Measurements from ENCODE around the gene LUZP2.

The LUZP2 gene

GRCh38 chr11:24805671-24806070 lies 308.8 kb downstream of the LUZP2 start:
- ChIA-PET CTCF (interaction anchor here (1.2 kb wide), 1 partner anchor 10 kb away, joined by 3 read pairs; no protein-coding TSS in a partner anchor), POLR2A (no interaction called here)
- Histone ChIP-seq H3K9me3 (ENCODE audit: control extremely low read depth in 1 of 5, control insufficient read depth in 4 of 5, insufficient read depth in 2 of 5, low read depth in 1 of 5, low read length in 4 of 5) (no peaks in the 10 kb centered on the region), H3K36me3 (ENCODE audit: control insufficient read depth in 4 of 4, insufficient read depth in 4 of 4, low read length in 3 of 4) (no peaks in the 10 kb centered on the region), H3K4me3 (ENCODE audit: control insufficient read depth in 1 of 7, extremely low read depth in 1 of 7, insufficient read depth in 4 of 7, low read depth in 2 of 7, low read length in 6 of 7) (no peak overlapping the region), H3K27me3 (replicated peaks in 2 of 5; ENCODE audit: control insufficient read depth in 4 of 5, insufficient read depth in 5 of 5, low read length in 4 of 5) (no peaks in the 10 kb centered on the region), H3K27ac (ENCODE audit: insufficient read depth in 1 of 2, low read depth in 1 of 2, low read length in 2 of 2, poor library complexity in 1 of 2, severe bottlenecking in 2 of 2) (no peak overlapping the region), H3K4me1 (ENCODE audit: control extremely low read depth in 1 of 4, control insufficient read depth in 4 of 4, insufficient read depth in 4 of 4, low read length in 3 of 4) (no peaks in the 10 kb centered on the region)
- WGBS (ENCODE audit: insufficient coverage), result 100% methylated on average over 2 of the region's 2 CpGs
- no peak for DNase-seq

GRCh38 chr11:24808173-24808572 lies 311.3 kb downstream of the LUZP2 start:
- Histone ChIP-seq H3K36me3 (ENCODE audit: control insufficient read depth in 4 of 4, insufficient read depth in 4 of 4, low read length in 3 of 4) (no peaks in the 10 kb centered on the region), H3K27me3 (replicated peaks in 2 of 5; ENCODE audit: control insufficient read depth in 4 of 5, insufficient read depth in 5 of 5, low read length in 4 of 5) (no peaks in the 10 kb centered on the region), H3K4me3 (ENCODE audit: control insufficient read depth in 1 of 7, extremely low read depth in 1 of 7, insufficient read depth in 4 of 7, low read depth in 2 of 7, low read length in 6 of 7) (no peak overlapping the region), H3K27ac (ENCODE audit: insufficient read depth in 1 of 2, low read depth in 1 of 2, low read length in 2 of 2, poor library complexity in 1 of 2, severe bottlenecking in 2 of 2) (no peak overlapping the region), H3K9me3 (ENCODE audit: control extremely low read depth in 1 of 5, control insufficient read depth in 4 of 5, insufficient read depth in 2 of 5, low read depth in 1 of 5, low read length in 4 of 5) (no peaks in the 10 kb centered on the region), H3K4me1 (ENCODE audit: control extremely low read depth in 1 of 4, control insufficient read depth in 4 of 4, insufficient read depth in 4 of 4, low read length in 3 of 4) (no peaks in the 10 kb centered on the region)
- CTCF ChIA-PET, result no interaction called here
- no CpG with 5 or more reads among the region's 2 CpGs for WGBS (ENCODE audit: insufficient coverage)
- no peak for DNase-seq
- POLR2A ChIA-PET, result no interaction called here

- CTCF ChIA-PET, result no interaction called here
Observed at GRCh38 chr11:24819006-24819405, 322.2 kb downstream of the LUZP2 start.

GRCh38 chr11:24819863-24820434 lies 323.1 kb downstream of the LUZP2 start:
- H3K27me3 ChIP-seq (replicated peaks in 2 of 5; ENCODE audit: control insufficient read depth in 4 of 5, insufficient read depth in 5 of 5, low read length in 4 of 5), result no peaks in the 10 kb centered on the region
- no peaks in the 10 kb centered on the region for H3K9me3 ChIP-seq (ENCODE audit: control extremely low read depth in 1 of 5, control insufficient read depth in 4 of 5, insufficient read depth in 2 of 5, low read depth in 1 of 5, low read length in 4 of 5)
- H3K4me3 ChIP-seq (ENCODE audit: control insufficient read depth in 1 of 7, extremely low read depth in 1 of 7, insufficient read depth in 4 of 7, low read depth in 2 of 7, low read length in 6 of 7), result no peak overlapping the region
- H3K27ac ChIP-seq (ENCODE audit: insufficient read depth in 1 of 2, low read depth in 1 of 2, low read length in 2 of 2, poor library complexity in 1 of 2, severe bottlenecking in 2 of 2), result no peak overlapping the region
- ChIA-PET CTCF (no interaction called here), POLR2A (no interaction called here)
- no peaks in the 10 kb centered on the region for H3K36me3 ChIP-seq (ENCODE audit: control insufficient read depth in 4 of 4, insufficient read depth in 4 of 4, low read length in 3 of 4)
- H3K4me1 ChIP-seq (ENCODE audit: control extremely low read depth in 1 of 4, control insufficient read depth in 4 of 4, insufficient read depth in 4 of 4, low read length in 3 of 4), result no peaks in the 10 kb centered on the region
- no peak for DNase-seq
- 67% methylated on average over 3 of the region's 4 CpGs for WGBS (ENCODE audit: insufficient coverage)

More at GRCh38 chr11:24819006-24819405, 322.2 kb downstream of the LUZP2 start:
- Histone ChIP-seq H3K36me3 (ENCODE audit: control insufficient read depth in 4 of 4, insufficient read depth in 4 of 4, low read length in 3 of 4) (no peaks in the 10 kb centered on the region), H3K4me1 (ENCODE audit: control extremely low read depth in 1 of 4, control insufficient read depth in 4 of 4, insufficient read depth in 4 of 4, low read length in 3 of 4) (no peaks in the 10 kb centered on the region), H3K27me3 (replicated peaks in 2 of 5; ENCODE audit: control insufficient read depth in 4 of 5, insufficient read depth in 5 of 5, low read length in 4 of 5) (no peaks in the 10 kb centered on the region), H3K4me3 (ENCODE audit: control insufficient read depth in 1 of 7, extremely low read depth in 1 of 7, insufficient read depth in 4 of 7, low read depth in 2 of 7, low read length in 6 of 7) (no peak overlapping the region), H3K9me3 (ENCODE audit: control extremely low read depth in 1 of 5, control insufficient read depth in 4 of 5, insufficient read depth in 2 of 5, low read depth in 1 of 5, low read length in 4 of 5) (no peaks in the 10 kb centered on the region), H3K27ac (ENCODE audit: insufficient read depth in 1 of 2, low read depth in 1 of 2, low read length in 2 of 2, poor library complexity in 1 of 2, severe bottlenecking in 2 of 2) (no peak overlapping the region)
- no peak for DNase-seq
- WGBS (ENCODE audit: insufficient coverage), result 14% methylated on average over 4 of the region's 4 CpGs
- POLR2A ChIA-PET, result no interaction called here

- WGBS (ENCODE audit: insufficient coverage), result 50% methylated on average over 1 of the region's 1 CpG
- no peaks in the 10 kb centered on the region for H3K27me3 ChIP-seq (replicated peaks in 2 of 5; ENCODE audit: control insufficient read depth in 4 of 5, insufficient read depth in 5 of 5, low read length in 4 of 5)
- H3K9me3 ChIP-seq (ENCODE audit: control extremely low read depth in 1 of 5, control insufficient read depth in 4 of 5, insufficient read depth in 2 of 5, low read depth in 1 of 5, low read length in 4 of 5), result no peaks in the 10 kb centered on the region
- no peaks in the 10 kb centered on the region for H3K36me3 ChIP-seq (ENCODE audit: control insufficient read depth in 4 of 4, insufficient read depth in 4 of 4, low read length in 3 of 4)
- CTCF ChIA-PET, result no interaction called here
- no peak overlapping the region for H3K4me3 ChIP-seq (ENCODE audit: control insufficient read depth in 1 of 7, extremely low read depth in 1 of 7, insufficient read depth in 4 of 7, low read depth in 2 of 7, low read length in 6 of 7)
- no peak for DNase-seq
- no peak overlapping the region for H3K27ac ChIP-seq (ENCODE audit: insufficient read depth in 1 of 2, low read depth in 1 of 2, low read length in 2 of 2, poor library complexity in 1 of 2, severe bottlenecking in 2 of 2)
- POLR2A ChIA-PET, result no interaction called here
- no peaks in the 10 kb centered on the region for H3K4me1 ChIP-seq (ENCODE audit: control extremely low read depth in 1 of 4, control insufficient read depth in 4 of 4, insufficient read depth in 4 of 4, low read length in 3 of 4)
Observed at GRCh38 chr11:24820541-24820940, 323.7 kb downstream of the LUZP2 start.

- peaks cover 0 to 18% (median 12%) of the 10 kb centered on the region in 4 experiments for H3K4me1 ChIP-seq (ENCODE audit: control extremely low read depth in 1 of 4, control insufficient read depth in 4 of 4, insufficient read depth in 4 of 4, low read length in 3 of 4)
- ChIA-PET CTCF (interaction anchor here (0.6 kb wide), 1 partner anchor 42 kb away, joined by 3 read pairs; no protein-coding TSS in a partner anchor), POLR2A (no interaction called here)
- no peak overlapping the region for H3K4me3 ChIP-seq (ENCODE audit: control insufficient read depth in 1 of 7, extremely low read depth in 1 of 7, insufficient read depth in 4 of 7, low read depth in 2 of 7, low read length in 6 of 7)
- no peaks in the 10 kb centered on the region for H3K27me3 ChIP-seq (replicated peaks in 2 of 5; ENCODE audit: control insufficient read depth in 4 of 5, insufficient read depth in 5 of 5, low read length in 4 of 5)
- peak in 1 of 3 donors; percentile 5 for DNase-seq
- H3K27ac ChIP-seq (ENCODE audit: insufficient read depth in 1 of 2, low read depth in 1 of 2, low read length in 2 of 2, poor library complexity in 1 of 2, severe bottlenecking in 2 of 2), result no peak overlapping the region
- H3K9me3 ChIP-seq (ENCODE audit: control extremely low read depth in 1 of 5, control insufficient read depth in 4 of 5, insufficient read depth in 2 of 5, low read depth in 1 of 5, low read length in 4 of 5), result no peaks in the 10 kb centered on the region
- H3K36me3 ChIP-seq (ENCODE audit: control insufficient read depth in 4 of 4, insufficient read depth in 4 of 4, low read length in 3 of 4), result no peaks in the 10 kb centered on the region
- 57% methylated on average over 1 of the region's 2 CpGs for WGBS (ENCODE audit: insufficient coverage)
Observed at GRCh38 chr11:24828938-24829605, 332.2 kb downstream of the LUZP2 start.

GRCh38 chr11:24833573-24833972 lies 336.7 kb downstream of the LUZP2 start:
- ChIA-PET CTCF (no interaction called here), POLR2A (no interaction called here)
- 2% methylated on average over 8 of the region's 9 CpGs for WGBS (ENCODE audit: insufficient coverage)
- Histone ChIP-seq H3K9me3 (ENCODE audit: control extremely low read depth in 1 of 5, control insufficient read depth in 4 of 5, insufficient read depth in 2 of 5, low read depth in 1 of 5, low read length in 4 of 5) (no peaks in the 10 kb centered on the region), H3K4me3 (ENCODE audit: control insufficient read depth in 1 of 7, extremely low read depth in 1 of 7, insufficient read depth in 4 of 7, low read depth in 2 of 7, low read length in 6 of 7) (peak overlapping the region in 4 of 7 experiments; percentile 2 to 56 (median 17)), H3K4me1 (ENCODE audit: control extremely low read depth in 1 of 4, control insufficient read depth in 4 of 4, insufficient read depth in 4 of 4, low read length in 3 of 4) (peaks cover 0 to 18% (median 12%) of the 10 kb centered on the region in 4 experiments), H3K27ac (ENCODE audit: insufficient read depth in 1 of 2, low read depth in 1 of 2, low read length in 2 of 2, poor library complexity in 1 of 2, severe bottlenecking in 2 of 2) (peak overlapping the region in 1 of 2 experiments; percentile 34), H3K27me3 (replicated peaks in 2 of 5; ENCODE audit: control insufficient read depth in 4 of 5, insufficient read depth in 5 of 5, low read length in 4 of 5) (no peaks in the 10 kb centered on the region), H3K36me3 (ENCODE audit: control insufficient read depth in 4 of 4, insufficient read depth in 4 of 4, low read length in 3 of 4) (no peaks in the 10 kb centered on the region)
- peak; percentile 52 to 84 (median 64) for DNase-seq

Data from common myeloid progenitor, CD34-positive (primary cell).